H9 (cell line): Measurements from ENCODE around the gene THSD4. TPM values are rescaled to one million over a fixed set of nuclear protein-coding genes. Genes with fewer than 3 reads are reported as not detected.

Experiments
- DNase-seq: peaks from one replicate; pipeline ENCODE4 v3.0.0-alpha.2; 2017
- H2AFZ ChIP-seq: one replicate; pipeline ENCODE4 v1.6.1; 2013; ENCODE audit warnings: mild to moderate bottlenecking, low read length, control low read depth, moderate library complexity
- H2AK5ac ChIP-seq: 2 replicates; pipeline ENCODE4 v1.6.1; 2013; ENCODE audit warnings: low read length, control low read depth, mixed read lengths; ENCODE audit not compliant: insufficient read length
- H2BK120ac ChIP-seq: one replicate; pipeline ENCODE4 v1.6.1; 2013; ENCODE audit warnings: low read depth, mild to moderate bottlenecking, low read length, control low read depth, inconsistent platforms; ENCODE audit not compliant: poor library complexity, severe bottlenecking
- H2BK12ac ChIP-seq: 2 replicates; pipeline ENCODE4 v1.6.1; 2013; ENCODE audit warnings: low read length, control low read depth, mixed read lengths, low read depth; ENCODE audit not compliant: insufficient read length
- H2BK15ac ChIP-seq: 2 replicates; pipeline ENCODE4 v1.6.1; 2013; ENCODE audit warnings: low read depth, low read length, control low read depth
- H2BK20ac ChIP-seq: one replicate; pipeline ENCODE4 v1.6.1; 2013; ENCODE audit warnings: low read depth, mild to moderate bottlenecking, low read length, control low read depth, inconsistent platforms; ENCODE audit not compliant: poor library complexity, severe bottlenecking
- H2BK5ac ChIP-seq: 2 replicates; pipeline ENCODE4 v1.6.1; 2013; ENCODE audit warnings: low read length, control low read depth, mixed read lengths; ENCODE audit not compliant: insufficient read length
- H3K14ac ChIP-seq: 2 replicates; pipeline ENCODE4 v1.6.1; 2013; ENCODE audit warnings: low read length, control low read depth; ENCODE audit not compliant: insufficient read depth
- H3K18ac ChIP-seq: 2 replicates; pipeline ENCODE4 v1.6.1; 2013; ENCODE audit warnings: low read depth, mild to moderate bottlenecking, mixed read lengths, low read length, control low read depth; ENCODE audit not compliant: insufficient read length
- H3K23ac ChIP-seq: 2 replicates; pipeline ENCODE4 v1.6.1; 2013; ENCODE audit warnings: low read length, control low read depth, mixed read lengths, low read depth; ENCODE audit not compliant: insufficient read length
- H3K23me2 ChIP-seq: 2 replicates; pipeline ENCODE4 v1.6.1; 2013; ENCODE audit warnings: low read depth, mild to moderate bottlenecking, mixed read lengths, low read length, control low read depth; ENCODE audit not compliant: insufficient read length, poor library complexity, severe bottlenecking
- H3K27ac ChIP-seq: 2 replicates; pipeline ENCODE4 v1.5.1; 2013; ENCODE audit warnings: low read length, control low read depth, mixed read lengths, low read depth; ENCODE audit not compliant: insufficient read length
- H3K27me3 ChIP-seq: 2 replicates; pipeline ENCODE4 v1.6.1; 2013; ENCODE audit warnings: low read length, control low read depth, inconsistent platforms; ENCODE audit not compliant: insufficient read depth
- H3K4ac ChIP-seq: 2 replicates; pipeline ENCODE4 v1.6.1; 2013; ENCODE audit warnings: low read depth, mild to moderate bottlenecking, control low read depth, inconsistent platforms, low read length, moderate library complexity
- H3K4me1 ChIP-seq: 2 replicates; pipeline ENCODE4 v1.6.1; 2013; ENCODE audit warnings: low read length, control low read depth, inconsistent platforms; ENCODE audit not compliant: insufficient read depth
- H3K4me2 ChIP-seq: 2 replicates; pipeline ENCODE4 v1.6.1; 2013; ENCODE audit warnings: low read length, control low read depth, mixed read lengths; ENCODE audit not compliant: insufficient read length, insufficient read depth
- H3K56ac ChIP-seq: 2 replicates; pipeline ENCODE4 v1.6.1; 2013; ENCODE audit warnings: low read depth, mild to moderate bottlenecking, mixed read lengths, low read length, control low read depth; ENCODE audit not compliant: insufficient read length
- H3K79me1 ChIP-seq: 2 replicates; pipeline ENCODE4 v1.6.1; 2013; ENCODE audit warnings: low read depth, mild to moderate bottlenecking, moderate library complexity, low read length, control low read depth, inconsistent platforms; ENCODE audit not compliant: insufficient read depth, poor library complexity, severe bottlenecking
- H3K79me2 ChIP-seq: 2 replicates; pipeline ENCODE4 v1.6.1; 2013; ENCODE audit warnings: low read length, control low read depth, inconsistent platforms; ENCODE audit not compliant: insufficient read depth
- H3K9ac ChIP-seq: 2 replicates; pipeline ENCODE4 v1.6.1; 2013; ENCODE audit warnings: low read length, control low read depth, mixed read lengths; ENCODE audit not compliant: insufficient read length; ENCODE audit errors: extremely low read depth
- H3K9me3 ChIP-seq: one replicate; pipeline ENCODE4 v1.6.1; 2013; ENCODE audit warnings: low read depth, low read length, inconsistent platforms; ENCODE audit not compliant: control insufficient read depth
- H3T11ph ChIP-seq: one replicate; pipeline ENCODE4 v1.6.1; 2013; ENCODE audit warnings: mild to moderate bottlenecking, low read length, control low read depth, inconsistent platforms
- H4K20me1 ChIP-seq: one replicate; pipeline ENCODE4 v1.6.1; 2013; ENCODE audit not compliant: control insufficient read depth, insufficient read length, insufficient read depth
- H4K5ac ChIP-seq: 2 replicates; pipeline ENCODE4 v1.6.1; 2013; ENCODE audit warnings: low read depth, mild to moderate bottlenecking, mixed read lengths, low read length, control low read depth; ENCODE audit not compliant: insufficient read length
- H4K8ac ChIP-seq: replicated peaks from 2 replicates; pipeline ENCODE4 v1.6.1; 2013; ENCODE audit warnings: low read length, control low read depth, mixed read lengths, low read depth; ENCODE audit not compliant: insufficient read length
- H4K91ac ChIP-seq: 2 replicates; pipeline ENCODE4 v1.6.1; 2013; ENCODE audit warnings: low read depth, mild to moderate bottlenecking, moderate library complexity, mixed read lengths, low read length, control low read depth; ENCODE audit not compliant: insufficient read length
- H3K27ac Mint-ChIP-seq, 3 experiments: 2 replicates in 2 of 3; 3 replicates in 1 of 3; pipeline ENCODE4 v1.8.0; 2020 to 2021; ENCODE audit warnings: mixed read lengths in 3 of 3, mild to moderate bottlenecking in 1 of 3, moderate library complexity in 1 of 3
- H3K27me3 Mint-ChIP-seq: 2 replicates; pipeline ENCODE4 v1.8.0; 2021; ENCODE audit warnings: low read depth, mild to moderate bottlenecking, moderate library complexity, mixed read lengths
- H3K36me3 Mint-ChIP-seq, 3 experiments: 2 replicates in 2 of 3; 3 replicates in 1 of 3; pipeline ENCODE4 v1.8.0; 2020 to 2021; ENCODE audit warnings: low read depth in 3 of 3, mixed read lengths in 3 of 3; ENCODE audit not compliant: insufficient read depth in 1 of 3
- H3K4me1 Mint-ChIP-seq, 2 experiments: 2 replicates each; pipeline ENCODE4 v1.8.0; 2020; ENCODE audit warnings: mixed read lengths in 2 of 2
- H3K4me3 Mint-ChIP-seq, 2 experiments: 2 replicates in 1 of 2; 3 replicates in 1 of 2; pipeline ENCODE4 v1.8.0; 2020 to 2021; ENCODE audit warnings: mild to moderate bottlenecking in 2 of 2, mixed read lengths in 2 of 2, moderate library complexity in 1 of 2
- H3K9me3 Mint-ChIP-seq, 2 experiments: 2 replicates in 1 of 2; 3 replicates in 1 of 2; pipeline ENCODE4 v1.8.0; 2020; ENCODE audit warnings: mild to moderate bottlenecking in 2 of 2, mixed read lengths in 2 of 2, moderate library complexity in 1 of 2
- CTCF ChIP-seq: fragments of 200-600 bp; sonication (generic); conservative IDR thresholded peaks from 3 replicates; pipeline ENCODE4 v1.8.0; 2021; ENCODE audit warnings: antibody characterized with exemption, mild to moderate bottlenecking
- WGBS: extraction: QIAGEN DNeasy Blood & Tissue Kit; methylation state at CpG from one replicate; pipeline ENCODE4 v1.1.7; 2013; ENCODE audit warnings: missing lambda C conversion rate, low lambda C conversion rate, mixed read lengths; ENCODE audit not compliant: insufficient read length; ENCODE audit errors: extremely low coverage; 5-methylcytosine and 5-hydroxymethylcytosine counted together
- total RNA-seq: library from RNA; stranded (reverse); gene quantifications from 2 replicates; pipeline ENCODE4 v1.2.1, GENCODE V29; 2021

The THSD4 gene
- total RNA-seq, 1 experiment from 2014 or later = 5.5 TPM

GRCh38 chr15:71312731-71313460, 197.6 kb downstream of the THSD4 start:
- Mint-ChIP-seq H3K4me3 (no peak overlapping the region), H3K27ac (peak overlapping the region; percentile 16 to 46 (median 27); a peak in 2 of 7 replicates), H3K27me3 (no peaks in the 10 kb centered on the region), H3K36me3 (peaks cover 10 to 30% (median 12%) of the 10 kb centered on the region in 3 experiments; a peak in 6 of 7 replicates), H3K4me1 (peaks cover 22 to 37% of the 10 kb centered on the region in 2 experiments), H3K9me3 (peaks cover 15 to 20% of the 10 kb centered on the region in 2 experiments)
- no peak overlapping the region for H3T11ph ChIP-seq
- TF ChIP-seq CTCF = no peak
- H2BK120ac ChIP-seq = no peak overlapping the region
- H3K9me3 ChIP-seq = no peaks in the 10 kb centered on the region
- no peak overlapping the region for H3K9ac ChIP-seq
- H3K56ac ChIP-seq = no peak overlapping the region
- no peak overlapping the region for H2BK12ac ChIP-seq
- no peak overlapping the region for H2AFZ ChIP-seq
- H3K18ac ChIP-seq = no peak overlapping the region
- H4K20me1 ChIP-seq = no peaks in the 10 kb centered on the region
- no peak overlapping the region for H4K5ac ChIP-seq
- H2AK5ac ChIP-seq = no peak overlapping the region
- no peaks in the 10 kb centered on the region for H3K79me1 ChIP-seq
- H3K4me1 ChIP-seq = no peaks in the 10 kb centered on the region
- H3K23ac ChIP-seq = no peak overlapping the region
- H3K14ac ChIP-seq = no peak overlapping the region
- H2BK15ac ChIP-seq = no peak overlapping the region
- no peak overlapping the region for H4K8ac ChIP-seq
- no peak for DNase-seq
- no peak overlapping the region for H3K4ac ChIP-seq
- no peak overlapping the region for H3K4me2 ChIP-seq
- no peaks in the 10 kb centered on the region for H3K79me2 ChIP-seq
- no CpG with 5 or more reads among the region's 6 CpGs for WGBS
- no peaks in the 10 kb centered on the region for H3K27me3 ChIP-seq
- no peak overlapping the region for H4K91ac ChIP-seq
- H3K23me2 ChIP-seq = no peaks in the 10 kb centered on the region
- no peak overlapping the region for H2BK5ac ChIP-seq
- H2BK20ac ChIP-seq = no peak overlapping the region
- no peak overlapping the region for H3K27ac ChIP-seq
